Stimulated activated CD8-positive, alpha-beta memory T cell treated with anti-CD3 and anti-CD28 coated beads, Interleukin-12 subunit alpha, Interleukin-12 subunit beta, amount 100 ng/mL, for 24 hours (primary cell): ENCODE measurements around the gene ABCA4.

Experiments used
- DNase-seq: peaks from one replicate; pipeline ENCODE4 v3.0.0-alpha.2; 2020; ENCODE audit errors: extremely low read depth

ABCA4 gene

DNA sequence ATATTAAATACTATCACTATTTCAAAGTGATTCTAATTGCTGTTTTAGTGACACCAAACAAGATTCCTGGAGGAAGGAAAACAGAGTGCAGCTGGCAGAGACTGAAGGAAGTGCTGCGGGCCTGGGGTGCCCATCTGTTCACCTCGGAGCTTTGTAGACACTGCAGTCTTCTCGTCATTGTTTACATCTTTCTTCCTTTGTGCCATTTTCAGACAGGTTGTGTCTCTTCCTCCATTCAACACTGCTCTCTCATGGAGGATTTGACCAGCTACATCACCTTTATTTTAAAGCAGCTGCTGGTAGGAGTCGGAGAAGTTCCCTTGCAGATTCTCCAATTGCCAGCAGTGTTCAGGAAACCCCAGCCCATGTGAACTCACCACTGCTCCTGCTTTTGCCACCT is 37.3 kb downstream of the ABCA4 start:
- no peak for DNase-seq

- DNase-seq, result no peak
Measured at GRCh38 chr1:94081566-94082344, 39.2 kb downstream of the ABCA4 start.

DNA sequence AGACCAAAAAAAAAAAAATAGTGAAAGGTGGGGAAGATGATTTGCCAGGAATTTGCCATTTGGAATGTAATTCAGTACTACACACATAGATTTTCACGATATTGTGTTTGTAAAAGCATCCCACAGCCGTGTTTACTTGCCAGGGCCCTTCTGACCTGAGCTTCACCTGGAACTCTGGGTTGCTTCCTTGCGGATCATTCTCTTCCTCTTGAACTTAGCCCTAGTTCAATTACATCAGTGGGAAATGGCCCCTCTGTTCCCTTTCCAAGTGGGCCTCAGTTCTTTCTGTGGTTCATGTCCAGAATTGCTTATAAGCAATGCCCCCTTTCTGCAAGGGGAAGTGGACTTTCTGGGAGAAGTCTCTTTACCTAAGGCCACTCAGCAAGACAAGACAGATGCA is 41.0 kb downstream of the ABCA4 start:
- no peak for DNase-seq

- no peak for DNase-seq
Measured at GRCh38 chr1:94079080-94079940, 41.6 kb downstream of the ABCA4 start.

GRCh38 chr1:94072840-94073522 is 48.0 kb downstream of the ABCA4 start:
- no peak for DNase-seq

GRCh38 chr1:94071976-94072375 is 49.0 kb downstream of the ABCA4 start:
- DNase-seq, result no peak

DNA sequence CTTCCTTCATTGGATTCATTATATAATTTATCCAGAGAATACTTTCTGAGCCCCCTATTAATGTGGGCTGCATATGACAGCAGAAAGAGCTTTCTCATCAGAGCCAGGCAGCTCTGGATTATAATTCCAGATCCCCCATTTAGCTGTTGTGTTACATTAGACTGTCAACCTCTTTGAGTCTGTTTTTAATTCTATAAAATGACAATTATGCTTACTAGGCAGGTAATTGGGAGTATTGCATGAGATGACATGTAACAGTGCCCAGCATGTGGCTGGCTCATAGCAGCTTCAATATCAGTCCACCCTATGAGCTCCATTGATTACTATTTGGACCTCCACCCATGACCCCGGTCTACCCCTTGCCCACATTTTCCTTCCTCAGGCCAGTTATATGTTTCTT is 49.6 kb downstream of the ABCA4 start:
- DNase-seq, result no peak

DNA sequence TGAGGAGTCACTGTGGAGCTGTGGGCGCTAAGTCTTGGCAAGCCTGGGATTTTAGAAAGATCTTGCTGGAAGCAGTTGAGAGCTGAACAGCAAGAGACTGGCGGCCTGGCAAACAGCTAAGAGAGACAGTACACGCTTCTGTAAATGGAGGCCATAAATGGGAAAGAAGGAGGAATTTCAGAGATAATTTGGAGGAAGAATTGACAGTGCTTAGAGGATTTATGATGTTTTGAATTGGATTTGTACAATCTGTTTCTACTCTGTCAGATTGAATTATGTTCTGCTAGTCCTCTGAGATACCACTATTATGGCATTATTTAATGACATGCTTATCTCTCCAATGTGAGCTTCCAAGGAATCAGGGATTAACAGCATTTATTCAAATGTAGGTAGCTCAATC is 50.1 kb downstream of the ABCA4 start:
- no peak for DNase-seq

GRCh38 chr1:94069919-94070285 is 51.0 kb downstream of the ABCA4 start:
- DNase-seq, result no peak

DNA sequence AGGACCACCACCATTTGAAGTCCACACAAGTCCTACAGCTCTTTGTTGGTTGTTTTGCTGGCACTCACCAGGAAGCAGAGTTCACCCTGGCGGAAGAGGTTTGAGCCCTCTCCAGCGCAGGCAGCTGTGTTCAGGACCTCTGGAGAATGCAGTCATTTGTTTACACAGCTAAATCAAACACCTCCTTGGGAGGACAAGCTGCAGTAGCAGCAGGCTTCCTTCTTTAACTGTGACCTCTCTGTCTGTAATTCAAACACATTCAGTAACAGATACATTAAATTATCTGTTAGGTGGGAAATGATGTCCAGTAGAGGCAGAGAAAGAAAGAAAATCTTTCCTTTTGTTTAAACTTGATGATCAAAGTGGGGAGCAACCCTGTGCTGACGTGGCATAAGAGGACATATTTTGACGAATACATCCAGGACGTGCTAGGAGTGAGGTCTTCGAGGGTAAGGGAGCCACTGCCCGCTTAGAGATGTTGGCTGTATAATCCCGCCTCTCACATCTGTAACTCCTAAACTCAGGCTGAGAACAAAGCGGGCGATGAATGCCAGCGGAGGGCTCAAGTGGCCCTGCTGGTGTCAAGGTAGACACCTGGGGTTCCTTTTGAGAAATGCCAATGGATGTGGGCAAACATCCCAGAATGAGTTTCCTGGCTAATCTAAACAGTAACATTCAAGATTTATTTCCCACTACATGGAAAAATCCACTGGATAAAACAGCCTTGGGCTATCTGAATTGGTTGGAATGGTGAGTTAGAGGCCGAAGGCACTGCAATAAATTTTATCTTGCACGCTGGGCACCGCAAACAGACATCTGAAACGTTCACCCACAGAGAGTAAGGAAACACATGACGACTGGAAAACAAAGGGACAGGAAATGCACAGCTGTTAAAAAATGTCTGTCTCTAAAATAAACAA is 51.7 kb downstream of the ABCA4 start:
- DNase-seq, result no peak

GRCh38 chr1:94068096-94068998 is 52.6 kb downstream of the ABCA4 start:
- no peak for DNase-seq

- no peak for DNase-seq
Measured at GRCh38 chr1:94067196-94067595, 53.8 kb downstream of the ABCA4 start.

DNA sequence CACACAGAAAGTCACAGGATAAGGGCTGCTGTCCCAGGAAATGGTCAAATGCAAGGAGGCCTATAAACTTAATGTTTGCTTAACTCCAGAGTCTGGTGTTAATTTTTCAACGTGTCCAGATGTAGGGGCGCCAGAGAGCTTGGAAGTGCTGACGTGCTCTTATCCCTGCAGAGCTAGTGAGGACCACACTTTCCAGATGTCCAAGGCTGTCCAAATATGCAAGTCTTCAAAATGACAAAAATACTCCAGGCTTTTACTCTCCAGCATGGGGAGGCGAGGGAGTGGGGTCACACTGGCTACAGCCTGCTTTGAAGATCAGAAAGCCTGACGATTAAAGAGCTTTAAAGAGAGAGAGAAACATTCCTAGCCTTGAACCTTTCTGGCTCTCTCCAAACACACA is 57.6 kb downstream of the ABCA4 start:
- DNase-seq, result no peak

- no peak for DNase-seq
Measured at GRCh38 chr1:94061513-94062443, 59.2 kb downstream of the ABCA4 start.

DNA sequence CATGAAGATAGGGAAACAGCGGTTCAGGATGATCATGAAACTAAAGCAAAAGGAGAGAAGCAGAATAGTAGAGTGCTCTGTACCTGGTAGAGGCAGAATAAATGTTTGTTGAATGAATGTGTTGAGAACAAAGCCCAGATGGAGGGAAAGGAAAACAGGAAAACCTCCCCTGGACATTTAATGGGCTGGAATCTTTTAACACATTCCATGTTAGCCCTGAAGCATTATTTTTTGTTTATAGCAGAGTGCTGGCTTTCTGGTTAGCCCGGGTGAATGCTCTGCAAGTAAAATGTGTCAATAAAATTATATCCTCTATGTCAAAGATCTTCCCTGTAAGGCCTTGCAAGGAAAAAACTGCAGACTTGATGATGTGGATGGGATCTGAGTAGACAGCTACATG is 60.2 kb downstream of the ABCA4 start:
- DNase-seq, result no peak

- DNase-seq, result no peak
Measured at GRCh38 chr1:94058766-94059165, 62.2 kb downstream of the ABCA4 start.

GRCh38 chr1:94056996-94057395 is 64.0 kb downstream of the ABCA4 start:
- no peak for DNase-seq

DNA sequence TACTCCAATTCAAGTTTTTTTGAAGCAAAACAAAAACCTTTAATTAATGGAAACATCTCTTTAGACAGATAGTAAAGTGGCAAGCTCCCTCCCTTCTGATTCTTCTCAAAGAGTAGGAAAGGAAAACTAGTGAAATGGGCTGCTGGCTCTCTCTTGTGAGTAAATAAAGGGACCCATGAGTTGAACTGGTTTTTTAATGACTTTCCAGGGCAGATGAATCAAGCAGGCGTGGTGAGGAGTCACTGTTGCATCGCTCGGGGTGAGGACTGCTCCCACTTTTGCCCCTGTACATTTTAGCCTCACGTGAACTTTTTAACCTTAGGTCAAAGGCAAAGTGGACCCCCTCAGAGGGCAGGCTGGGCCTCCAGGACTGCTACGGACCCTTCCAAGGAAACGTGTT is 64.8 kb downstream of the ABCA4 start:
- DNase-seq, result no peak

GRCh38 chr1:94055459-94056122 is 65.4 kb downstream of the ABCA4 start:
- DNase-seq, result no peak
